GM18868 (cell line): ENCODE measurements around the gene CCNE1.
"Not testable (repeated sequence)": the region's sequence is repeated elsewhere in the genome, so short reads cannot be mapped to it uniquely, and the experiment has no call there.

Experiments
- ATAC-seq: cut with Tn5 transposase; IDR thresholded peaks from one replicate; pipeline ENCODE4 v1.9.1; 2021; ENCODE audit warnings: mild to moderate bottlenecking, moderate library complexity; ENCODE audit not compliant: unreplicated experiment

The CCNE1 gene

DNA sequence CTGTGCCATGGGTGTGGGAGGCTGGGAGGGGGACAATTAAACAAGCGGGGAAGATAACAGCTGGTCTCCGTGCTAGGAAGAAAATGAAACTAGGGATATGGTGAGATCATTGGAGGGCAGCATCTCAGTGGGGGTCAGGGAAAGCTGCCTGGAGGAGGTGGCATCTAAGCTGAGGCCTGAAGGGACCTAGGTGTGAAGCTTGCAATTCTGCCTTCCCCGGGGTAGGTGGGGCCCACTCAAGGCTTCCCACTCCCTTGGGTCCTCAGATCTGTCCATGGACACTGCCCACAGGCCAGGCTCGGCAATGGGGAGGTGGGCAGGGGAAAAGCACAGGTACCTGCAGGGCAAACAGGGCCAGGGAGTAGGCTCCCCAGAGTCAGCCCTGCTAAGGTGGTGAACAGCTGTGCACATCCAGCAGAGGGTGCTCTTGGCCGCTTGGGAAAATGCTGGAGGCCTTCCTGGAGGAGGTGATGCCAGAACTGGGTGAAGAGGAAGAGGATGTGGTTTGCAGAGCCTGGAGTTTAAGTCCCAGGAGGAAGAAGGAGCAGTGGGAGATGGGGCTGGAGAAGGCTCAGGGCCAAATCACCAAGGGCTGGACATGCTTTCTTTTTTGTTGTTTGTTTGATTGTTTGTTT lies 25.7 kb upstream of the CCNE1 start:
- ATAC-seq, result no peak

DNA sequence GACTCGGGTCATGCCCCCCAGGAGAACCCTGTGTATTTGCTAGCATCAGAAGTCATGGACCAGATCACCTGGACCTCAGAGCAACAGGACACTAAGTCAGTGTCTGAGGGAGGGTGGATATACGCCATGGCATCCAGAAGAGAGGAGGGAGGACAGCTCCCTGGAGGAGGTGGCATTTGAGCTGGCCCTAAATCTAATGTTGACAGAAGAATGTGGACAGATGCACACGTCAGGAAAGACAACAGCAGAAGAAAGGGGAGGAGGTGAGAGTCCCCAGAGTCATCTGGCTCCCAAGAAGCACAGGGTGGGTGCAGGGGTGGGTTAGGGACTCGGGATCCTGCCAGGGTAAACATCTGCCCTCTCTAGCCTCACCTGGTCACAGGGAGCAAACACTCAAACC lies 24.5 kb upstream of the CCNE1 start:
- no peak for ATAC-seq

DNA sequence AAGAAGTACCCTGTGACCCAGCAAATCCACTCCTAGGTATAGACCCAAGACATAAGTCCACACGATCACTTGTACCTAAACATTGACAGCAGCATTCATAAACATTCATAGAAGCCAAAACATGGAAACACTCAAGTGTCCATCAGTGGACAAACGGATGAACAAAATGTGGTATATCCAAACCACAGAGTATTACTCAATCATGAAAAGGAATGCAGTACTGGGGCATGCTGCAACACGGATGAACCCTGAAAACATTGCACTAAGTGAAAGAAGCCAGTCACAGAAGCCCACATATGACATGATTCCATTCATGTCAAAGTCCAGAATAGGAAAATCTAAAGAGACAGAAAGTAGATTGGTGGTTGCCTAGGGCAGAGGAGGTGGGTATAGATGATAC lies 22.8 kb upstream of the CCNE1 start:
- no peak for ATAC-seq

DNA sequence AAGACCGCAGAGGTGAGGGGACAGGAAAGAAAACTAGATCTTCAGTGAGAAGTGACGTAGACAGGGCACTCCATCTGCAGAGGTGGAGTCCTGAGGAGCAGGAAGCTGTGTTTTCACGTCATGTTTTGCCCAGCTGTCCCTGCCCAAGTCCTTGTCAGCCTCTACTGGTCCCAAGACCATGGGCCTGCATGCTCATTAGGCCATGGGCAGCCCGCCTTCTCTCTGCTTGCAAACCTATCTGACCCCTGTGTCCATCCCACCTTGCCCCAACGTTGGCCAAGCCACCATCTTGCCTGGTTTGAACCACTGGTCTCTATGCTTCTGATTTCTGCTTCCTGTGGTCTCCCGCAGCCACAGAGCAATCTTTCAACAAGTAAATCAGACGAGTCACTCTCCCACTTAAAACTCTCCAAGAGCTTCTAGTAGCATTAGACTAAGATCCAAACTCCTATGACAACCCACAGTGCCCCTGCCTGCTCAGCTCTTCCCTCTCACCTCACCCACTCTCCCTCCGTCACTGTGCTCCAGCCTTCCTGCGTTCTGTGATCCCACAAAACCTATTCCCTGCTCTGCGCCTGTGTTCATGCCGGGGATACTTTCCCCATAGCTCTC lies 18.6 kb upstream of the CCNE1 start:
- ATAC-seq, result no peak

DNA sequence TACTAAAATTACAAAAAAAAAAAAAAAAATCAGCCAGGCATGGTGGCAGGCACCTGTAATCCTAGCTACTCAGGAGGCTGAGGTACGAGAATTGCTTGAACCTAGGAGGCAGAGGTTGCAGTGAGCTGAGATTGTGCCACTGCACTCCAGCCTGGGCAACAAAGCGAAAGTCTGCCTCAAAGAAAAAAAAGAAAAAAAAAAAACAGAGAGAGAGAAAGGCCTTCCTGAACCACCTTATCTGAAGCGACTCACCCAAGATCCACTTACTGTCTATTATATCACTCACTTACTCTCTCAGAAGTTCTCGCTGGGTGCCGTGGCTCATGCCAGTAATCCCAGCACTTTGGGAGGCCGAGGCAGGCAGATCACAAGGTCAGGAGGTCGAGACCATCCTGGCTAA lies 17.3 kb upstream of the CCNE1 start:
- not testable (repeated sequence) for ATAC-seq

DNA sequence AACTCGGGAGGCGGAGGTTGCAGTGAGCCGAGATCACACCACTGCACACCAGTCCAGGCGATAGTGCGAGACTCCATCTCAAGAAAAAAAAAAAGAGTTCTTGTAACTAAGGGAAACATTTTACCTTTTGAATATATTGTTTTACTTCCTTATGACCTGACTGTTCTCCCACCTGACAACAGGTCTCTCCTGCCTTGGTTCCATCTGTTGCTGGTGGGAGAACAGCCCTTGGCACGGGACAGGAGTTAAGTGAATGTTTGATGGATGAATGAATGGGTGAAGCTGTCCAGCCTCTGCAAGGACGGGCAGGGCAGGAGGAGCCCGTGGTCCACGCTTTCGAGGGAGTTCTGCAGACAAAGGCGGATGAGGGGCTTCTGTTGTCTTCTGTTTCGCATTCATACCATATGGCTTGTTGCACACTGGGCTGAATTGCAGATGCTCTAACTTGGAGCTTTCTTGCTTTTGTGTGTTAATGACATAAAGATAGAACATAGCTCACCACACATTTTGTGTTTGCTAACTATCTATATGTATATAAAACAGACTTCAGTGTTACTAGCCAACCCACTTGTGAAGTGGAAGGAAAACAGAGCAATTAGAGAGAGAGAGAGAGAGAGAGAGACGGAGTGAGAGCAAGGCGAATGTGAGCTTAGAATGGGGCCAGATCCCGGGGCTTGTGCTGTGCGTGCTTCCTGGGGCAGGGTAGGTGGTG lies 16.2 kb upstream of the CCNE1 start:
- ATAC-seq, result no peak

DNA sequence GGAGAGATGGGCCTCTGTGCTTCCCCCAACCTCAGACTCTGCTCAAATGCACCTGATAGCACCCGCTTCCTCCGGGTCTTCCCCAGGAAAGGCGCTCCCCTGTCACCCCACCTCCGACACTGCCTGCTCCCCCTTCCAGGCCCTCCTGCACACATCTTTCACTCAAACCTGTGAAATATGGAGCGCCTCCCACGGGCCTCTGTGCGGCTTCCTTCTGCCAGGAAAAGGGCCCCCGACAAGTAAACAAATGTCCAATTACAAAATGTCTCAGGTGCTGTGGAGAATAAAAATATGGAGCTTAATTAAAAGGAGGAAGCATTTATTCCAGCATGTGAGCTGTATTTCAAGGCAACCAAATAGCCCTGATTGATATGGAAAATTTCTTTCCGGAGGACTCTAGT lies 15.6 kb upstream of the CCNE1 start:
- no peak for ATAC-seq

DNA sequence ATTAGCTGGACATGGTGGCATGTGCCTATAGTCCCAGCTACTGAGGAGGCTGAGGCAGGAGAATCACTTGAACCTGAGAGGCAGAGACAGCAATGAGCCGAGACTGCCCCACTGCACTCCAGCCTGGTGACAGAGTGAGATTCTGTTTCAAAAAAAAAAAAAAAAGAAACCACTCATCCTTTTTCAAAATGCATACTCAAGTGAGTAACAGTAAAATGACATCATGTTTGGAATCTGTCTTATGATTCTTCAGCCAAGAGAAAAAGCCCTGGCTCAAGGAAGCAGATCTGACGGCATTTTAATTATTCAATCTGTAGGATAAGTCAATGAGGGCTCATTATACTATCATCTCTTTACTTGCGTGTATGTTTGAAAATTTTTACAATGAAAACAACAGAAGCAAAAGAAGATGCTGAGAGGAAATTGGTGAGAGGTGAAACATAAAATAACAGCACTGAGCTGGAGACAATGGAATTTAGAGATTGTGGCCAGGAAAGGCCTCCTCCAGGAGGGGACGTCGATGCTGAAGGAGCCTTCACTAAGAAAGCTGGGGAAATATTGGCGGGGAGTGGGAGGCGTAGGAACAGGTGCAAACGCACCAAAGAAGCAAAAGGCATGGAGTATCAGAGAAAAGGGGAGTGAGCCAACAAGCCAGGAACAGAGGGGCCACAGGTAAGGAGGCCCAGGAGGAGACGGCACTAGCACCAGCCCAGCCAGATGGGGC lies 12.9 kb upstream of the CCNE1 start:
- no peak for ATAC-seq

DNA sequence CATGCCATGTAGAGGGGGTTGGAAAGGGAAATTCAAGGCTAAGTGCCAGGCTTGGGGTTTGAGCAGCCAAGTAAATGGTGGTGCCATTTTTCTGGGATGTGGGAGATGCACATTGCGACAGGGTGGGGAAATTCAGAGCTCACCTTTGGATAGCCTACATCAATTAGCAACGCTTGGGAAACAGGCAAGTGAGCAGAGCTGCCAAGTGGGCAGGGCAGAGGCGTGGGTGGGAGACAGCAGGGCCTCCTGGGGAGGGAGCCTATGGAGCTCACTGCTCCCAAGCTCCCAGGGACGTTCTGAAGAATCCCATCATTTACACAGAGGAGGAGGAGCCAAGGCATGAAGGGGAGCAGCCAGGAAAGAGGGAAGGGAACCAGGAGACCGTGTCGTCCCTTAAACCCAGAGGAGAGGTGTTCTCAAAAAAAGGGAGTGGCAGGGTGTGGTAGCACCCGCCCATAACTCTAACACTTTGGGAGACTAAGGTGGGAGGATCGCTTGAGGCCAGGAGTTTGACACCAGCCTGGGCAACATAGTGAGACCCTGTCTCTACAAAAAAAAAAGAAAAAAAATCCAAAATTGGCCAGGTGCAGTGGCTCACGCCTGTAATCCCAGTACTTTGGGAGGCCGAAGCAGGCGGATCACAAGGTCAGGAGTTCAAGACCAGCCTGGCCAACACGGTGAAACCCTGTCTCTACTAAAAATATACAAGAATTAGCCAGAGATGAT lies 11.5 kb upstream of the CCNE1 start:
- ATAC-seq, result no peak

DNA sequence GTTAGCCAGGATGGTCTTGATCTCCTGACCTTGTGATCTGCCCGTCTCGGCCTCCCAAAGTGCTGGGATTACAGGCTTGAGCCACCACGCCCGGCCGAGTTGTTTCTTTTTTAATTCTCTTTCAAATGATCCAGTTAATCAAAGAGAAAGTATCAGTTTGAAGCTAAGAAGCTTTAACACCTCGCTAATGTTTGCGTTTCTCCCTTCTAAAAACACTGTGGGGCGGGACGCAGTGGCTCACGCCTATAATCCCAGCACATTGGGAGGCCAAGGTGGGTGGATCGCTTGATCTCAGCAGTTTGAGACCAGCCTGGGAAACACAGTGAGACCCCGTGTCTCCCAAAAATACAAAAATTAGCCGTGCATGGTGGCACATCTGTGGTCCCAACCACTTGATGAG lies 7.8 kb upstream of the CCNE1 start:
- not testable (repeated sequence) for ATAC-seq

DNA sequence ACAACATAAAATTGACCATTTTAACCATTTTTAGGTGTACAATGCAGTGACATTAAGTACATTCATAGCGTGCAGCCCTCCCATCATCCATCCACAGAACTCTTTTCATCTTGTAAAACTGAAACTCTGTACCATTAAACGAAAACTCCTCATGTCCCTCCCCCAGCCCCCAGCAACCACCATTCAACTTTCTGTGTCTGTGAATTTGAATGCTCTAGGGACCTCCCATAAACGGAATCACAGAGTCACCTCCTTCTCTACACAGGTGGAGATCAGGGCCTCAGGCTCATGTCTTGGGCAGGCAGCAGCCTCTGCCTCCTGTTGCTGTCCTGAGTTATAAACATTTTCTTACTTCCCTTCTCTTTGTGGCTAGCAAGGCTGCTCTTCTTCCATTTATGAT lies 7.3 kb upstream of the CCNE1 start:
- peak; percentile 97 for ATAC-seq

DNA sequence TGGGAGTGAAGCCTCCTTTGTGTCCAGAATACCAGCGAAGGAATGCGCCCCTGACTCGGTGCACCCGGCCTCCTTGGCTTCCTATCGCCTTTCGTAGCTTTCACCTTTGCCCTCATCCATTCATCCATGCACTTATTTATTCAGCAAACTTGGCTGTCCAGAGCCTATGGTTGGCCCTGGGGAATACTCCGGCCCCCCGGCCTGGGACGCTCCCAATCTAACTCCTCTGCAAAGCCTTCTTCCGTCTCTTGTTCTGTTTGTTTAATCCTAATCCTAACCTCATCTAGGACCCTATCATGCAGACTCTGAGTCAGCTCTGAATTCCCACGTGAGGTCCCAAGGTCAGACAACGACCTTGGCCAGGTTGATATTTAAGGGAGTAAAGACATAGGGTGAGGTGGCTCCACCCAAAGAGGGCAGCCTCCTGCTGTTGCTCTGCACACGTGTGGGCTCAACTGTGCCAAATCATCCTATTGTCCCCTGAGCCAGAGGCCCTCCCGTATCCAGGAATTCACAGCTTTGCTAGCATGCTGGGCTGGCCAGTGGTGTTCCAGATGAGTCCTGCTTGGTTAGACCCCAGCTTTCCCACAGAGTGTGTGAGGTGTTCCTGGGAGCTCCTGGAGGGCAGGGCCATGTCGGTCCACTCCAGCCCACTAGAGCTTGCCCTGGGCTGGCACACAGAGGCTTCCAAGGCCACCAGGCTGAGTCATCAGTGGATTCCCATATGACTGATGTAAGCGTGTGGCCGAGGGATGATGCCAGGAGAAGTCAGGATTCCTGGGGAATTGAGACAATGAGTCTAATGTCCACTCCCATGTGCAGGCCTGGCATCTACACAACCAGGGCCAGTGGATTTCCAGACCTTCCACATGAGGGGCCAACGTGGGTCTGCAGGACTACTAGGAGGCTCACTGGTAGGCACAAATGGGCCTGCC lies 6.5 kb upstream of the CCNE1 start:
- ATAC-seq, result no peak

DNA sequence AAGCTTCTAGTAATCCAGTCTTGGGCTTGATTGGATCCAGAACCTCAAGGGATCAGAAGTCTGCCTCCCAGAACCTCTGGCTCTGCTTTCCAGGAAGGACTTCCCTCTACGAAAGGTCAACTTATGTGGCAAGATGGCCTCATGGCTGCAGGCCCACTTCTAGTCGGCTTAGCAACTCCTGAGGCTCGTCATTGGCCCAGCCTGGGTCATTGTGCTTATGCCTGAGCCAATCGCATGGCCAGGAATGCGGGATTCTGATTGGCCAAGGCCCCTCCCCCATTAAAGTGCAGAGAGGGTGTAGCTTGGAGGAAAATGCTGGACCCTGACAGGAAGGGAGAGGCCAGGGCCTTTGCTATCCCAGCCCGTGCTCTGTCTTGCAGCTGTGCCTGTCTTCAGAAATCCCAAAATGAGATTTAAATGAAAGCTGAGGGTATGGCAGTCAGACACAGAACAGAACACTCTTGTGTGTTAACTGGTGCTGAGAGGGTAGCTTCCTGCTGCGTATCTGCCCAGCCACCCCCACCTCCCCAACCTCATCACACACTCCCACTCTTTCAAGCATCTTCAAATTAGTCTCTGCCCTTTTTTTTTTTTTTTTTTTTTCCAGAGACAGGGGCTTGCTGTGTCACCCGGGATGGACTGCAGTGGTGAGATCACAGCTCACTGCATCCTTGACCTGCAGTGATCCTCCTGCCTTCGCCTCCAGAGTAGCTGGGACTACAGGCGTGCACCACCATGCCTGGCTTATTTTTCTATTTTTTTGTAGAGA lies 5.5 kb upstream of the CCNE1 start:
- no peak for ATAC-seq

DNA sequence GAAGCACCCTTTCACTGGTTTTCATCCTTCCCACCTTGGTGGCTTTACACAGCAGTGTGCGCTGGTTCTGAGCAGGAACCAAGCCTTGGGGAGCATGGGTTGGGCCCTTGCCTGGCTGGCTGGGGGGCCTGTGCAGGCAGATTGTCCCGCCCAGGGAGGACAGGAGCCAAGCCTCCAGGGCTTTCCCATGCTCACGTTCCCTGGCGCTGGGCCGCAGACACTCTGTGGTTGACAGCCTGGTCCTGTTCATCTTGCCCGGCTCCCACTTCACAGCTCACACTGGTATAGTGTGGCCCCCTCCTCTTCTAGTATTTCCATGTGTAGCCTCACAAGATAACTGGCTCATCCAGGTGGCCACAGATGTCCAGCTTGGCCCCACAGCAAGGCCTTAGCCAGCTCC lies 4.6 kb upstream of the CCNE1 start:
- no peak for ATAC-seq

DNA sequence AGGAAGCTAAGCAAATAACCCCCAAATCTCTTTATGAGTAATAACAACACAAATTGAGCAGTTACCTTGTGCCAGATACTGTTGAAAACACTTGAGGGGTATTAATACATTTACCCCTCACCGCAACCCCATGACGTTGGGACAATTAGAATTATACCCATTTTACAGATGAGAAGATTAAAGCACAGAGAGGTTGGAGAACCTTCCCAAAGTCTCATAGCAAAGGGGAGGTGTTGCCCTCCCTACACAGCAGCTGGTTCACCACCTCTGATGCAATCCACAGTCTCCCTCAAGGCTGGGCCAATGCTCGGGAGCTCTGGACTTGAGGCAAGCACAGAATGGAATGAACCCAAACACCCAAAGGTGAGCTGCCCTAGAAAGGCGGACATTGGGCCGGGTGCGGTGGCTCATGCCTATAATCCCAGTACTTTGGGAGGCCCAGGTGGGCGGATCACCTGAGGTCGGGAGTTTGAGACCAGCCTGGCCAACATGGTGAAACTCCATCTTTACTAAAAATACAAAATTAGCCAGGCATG lies 3.9 kb upstream of the CCNE1 start:
- no peak for ATAC-seq

DNA sequence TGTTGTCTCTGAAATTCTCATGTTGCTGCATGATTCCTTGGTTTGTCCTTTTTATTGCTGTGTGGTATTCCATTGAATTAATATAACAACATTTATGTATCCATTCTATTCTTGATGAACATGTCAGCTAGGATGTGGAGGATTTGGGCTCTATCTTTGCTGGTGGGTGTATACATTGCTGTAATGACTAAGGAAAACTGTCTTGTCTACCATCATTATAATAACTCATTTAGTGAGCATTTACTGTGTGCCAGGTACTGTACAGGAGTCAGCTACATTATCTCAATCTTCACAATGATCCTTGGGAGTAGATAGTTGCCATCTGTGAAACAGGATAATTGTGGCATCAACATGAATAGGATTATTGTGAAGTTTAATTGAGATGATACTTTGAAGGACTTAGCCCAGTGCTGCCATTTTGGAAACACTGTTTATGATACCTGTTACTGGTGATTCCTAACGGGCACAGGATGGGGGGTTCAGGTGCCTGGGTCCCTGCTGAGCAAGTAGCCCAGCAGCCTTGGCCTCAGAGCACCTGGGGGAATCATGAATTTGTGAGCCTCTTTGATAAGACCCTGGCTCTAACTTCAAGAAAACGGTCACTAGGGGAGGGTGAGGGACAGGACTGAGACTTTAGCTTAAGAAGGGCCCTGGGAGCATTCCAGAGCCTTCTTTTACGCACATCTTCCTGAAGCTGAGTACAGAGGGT lies 1.8 kb upstream of the CCNE1 start:
- no peak for ATAC-seq

DNA sequence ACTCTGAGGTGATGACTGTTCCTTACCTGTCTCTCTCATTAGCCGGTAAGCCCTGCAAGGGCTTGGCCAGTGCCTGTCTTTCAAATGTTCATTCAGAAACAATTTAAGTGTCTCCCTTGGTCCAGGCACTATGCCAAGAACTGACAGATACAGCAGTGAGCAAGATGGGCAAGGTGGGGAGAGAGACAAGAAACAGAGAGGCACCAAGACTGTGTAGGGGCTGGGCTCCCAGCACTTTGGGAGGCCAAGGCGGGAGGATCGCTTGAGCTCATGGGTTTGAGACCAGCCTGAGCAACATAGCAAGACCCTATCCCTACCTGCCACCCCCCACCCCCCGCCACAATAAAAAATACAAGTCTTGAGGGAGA lies 1.3 kb upstream of the CCNE1 start:
- no peak for ATAC-seq

DNA sequence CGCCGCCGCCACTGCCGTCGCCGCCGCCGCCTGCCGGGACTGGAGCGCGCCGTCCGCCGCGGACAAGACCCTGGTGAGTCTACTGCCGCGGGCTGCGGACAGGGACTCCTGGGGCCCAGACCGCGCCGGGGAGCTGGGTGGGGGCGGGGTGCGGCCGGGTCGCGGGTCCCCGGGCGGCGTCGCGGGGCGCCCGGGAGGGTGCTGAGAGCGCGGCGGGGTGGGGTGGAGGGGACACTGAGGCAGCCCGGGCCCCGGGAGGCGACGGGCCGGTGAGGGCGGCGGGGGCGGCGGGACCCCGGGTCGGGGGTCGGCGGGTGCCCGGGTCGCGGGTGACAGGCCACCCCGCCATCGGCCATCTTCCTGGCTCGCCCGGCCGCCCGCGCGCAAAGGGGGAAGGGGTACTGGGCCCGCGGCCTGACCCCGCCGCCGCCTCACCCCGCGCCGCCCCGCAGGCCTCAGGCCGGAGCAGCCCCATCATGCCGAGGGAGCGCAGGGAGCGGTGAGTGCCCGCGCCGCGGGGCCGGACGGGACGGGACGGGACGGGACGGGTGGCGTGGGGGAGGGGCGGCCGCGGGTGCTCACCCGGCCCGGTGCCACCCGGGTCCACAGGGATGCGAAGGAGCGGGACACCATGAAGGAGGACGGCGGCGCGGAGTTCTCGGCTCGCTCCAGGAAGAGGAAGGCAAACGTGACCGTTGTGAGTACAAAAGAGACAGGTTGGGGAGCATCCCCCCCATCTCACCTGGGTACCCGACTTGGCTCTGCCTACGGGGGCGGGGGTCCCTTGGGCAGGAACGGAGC lies 489 bp downstream of the CCNE1 start:
- ATAC-seq, result no peak
